Ishikawa (cell line): ENCODE measurements around the gene FRK.

Experiments used
- CEBPB ChIP-seq: IDR thresholded peaks from 2 replicates; pipeline ENCODE4 v1.6.1; 2012
- CREB1 ChIP-seq: IDR thresholded peaks from 2 replicates; pipeline ENCODE4 v1.6.1; 2012; ENCODE audit warnings: low read depth
- EGR1 ChIP-seq: IDR thresholded peaks from 2 replicates; pipeline ENCODE4 v1.6.1; 2012
- EP300 ChIP-seq: IDR thresholded peaks from 2 replicates; pipeline ENCODE4 v1.6.1; 2012; ENCODE audit warnings: borderline replicate concordance
- FOXM1 ChIP-seq: IDR thresholded peaks from 2 replicates; pipeline ENCODE4 v1.6.1; 2012; ENCODE audit warnings: low read depth, borderline replicate concordance
- NFIC ChIP-seq: IDR thresholded peaks from 2 replicates; pipeline ENCODE4 v1.6.1; 2012
- RAD21 ChIP-seq: IDR thresholded peaks from 2 replicates; pipeline ENCODE4 v1.6.1; 2012; ENCODE audit warnings: low read depth
- TAF1 ChIP-seq: IDR thresholded peaks from 2 replicates; pipeline ENCODE4 v1.6.1; 2012; ENCODE audit warnings: low read depth, mild to moderate bottlenecking
- TCF12 ChIP-seq: IDR thresholded peaks from 2 replicates; pipeline ENCODE4 v1.6.1; 2012; ENCODE audit warnings: low read depth
- TEAD4 ChIP-seq: IDR thresholded peaks from 2 replicates; pipeline ENCODE4 v1.6.1; 2012
- YY1 ChIP-seq: IDR thresholded peaks from 2 replicates; pipeline ENCODE4 v1.6.1; 2012; ENCODE audit warnings: low read depth
- ZBTB7A ChIP-seq: IDR thresholded peaks from 2 replicates; pipeline ENCODE4 v1.6.1; 2012; ENCODE audit warnings: low read depth
- TF ChIP-seq, protein P1 (sequence below): IDR thresholded peaks from 2 replicates; pipeline ENCODE4 v1.6.1; 2012
- TF ChIP-seq, protein P2 (sequence below): IDR thresholded peaks from 2 replicates; pipeline ENCODE4 v1.6.1; 2012; ENCODE audit warnings: low read depth, mild to moderate bottlenecking
- TF ChIP-seq, protein P3 (sequence below): IDR thresholded peaks from 2 replicates; pipeline ENCODE4 v1.6.1; 2012

Gene FRK

DNA sequence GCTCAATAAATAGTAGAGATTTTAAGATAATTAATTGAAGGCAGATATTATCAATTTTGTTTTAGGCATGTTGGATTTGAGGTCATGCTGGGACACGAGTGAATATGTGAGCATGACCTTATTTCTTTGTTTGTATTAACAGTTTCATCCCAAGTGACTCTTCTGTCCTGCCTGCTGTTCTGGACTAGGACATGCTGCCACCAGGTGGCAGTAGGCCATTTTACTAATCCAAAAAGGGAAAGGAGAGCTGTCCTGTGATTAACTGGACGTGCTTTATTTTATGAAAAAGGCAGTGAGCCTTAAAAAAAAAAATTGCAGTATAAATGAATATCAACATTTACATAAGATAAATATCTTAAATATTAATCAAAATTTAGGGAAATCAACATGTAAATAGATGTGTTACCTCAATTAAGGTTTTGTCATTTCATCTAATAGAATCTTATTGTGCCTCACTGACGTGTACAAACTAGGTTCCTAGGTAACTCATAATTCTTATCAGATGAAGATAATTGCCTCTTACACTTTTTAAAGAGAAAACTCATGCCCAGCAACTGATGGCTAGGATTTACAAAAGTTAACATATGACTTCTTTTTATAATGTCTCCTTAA is 49.8 kb downstream of the FRK start:
- TF ChIP-seq, protein P1, sequence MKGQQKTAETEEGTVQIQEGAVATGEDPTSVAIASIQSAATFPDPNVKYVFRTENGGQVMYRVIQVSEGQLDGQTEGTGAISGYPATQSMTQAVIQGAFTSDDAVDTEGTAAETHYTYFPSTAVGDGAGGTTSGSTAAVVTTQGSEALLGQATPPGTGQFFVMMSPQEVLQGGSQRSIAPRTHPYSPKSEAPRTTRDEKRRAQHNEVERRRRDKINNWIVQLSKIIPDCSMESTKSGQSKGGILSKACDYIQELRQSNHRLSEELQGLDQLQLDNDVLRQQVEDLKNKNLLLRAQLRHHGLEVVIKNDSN = no peak
- TF ChIP-seq RAD21 = peak; percentile 76

DNA sequence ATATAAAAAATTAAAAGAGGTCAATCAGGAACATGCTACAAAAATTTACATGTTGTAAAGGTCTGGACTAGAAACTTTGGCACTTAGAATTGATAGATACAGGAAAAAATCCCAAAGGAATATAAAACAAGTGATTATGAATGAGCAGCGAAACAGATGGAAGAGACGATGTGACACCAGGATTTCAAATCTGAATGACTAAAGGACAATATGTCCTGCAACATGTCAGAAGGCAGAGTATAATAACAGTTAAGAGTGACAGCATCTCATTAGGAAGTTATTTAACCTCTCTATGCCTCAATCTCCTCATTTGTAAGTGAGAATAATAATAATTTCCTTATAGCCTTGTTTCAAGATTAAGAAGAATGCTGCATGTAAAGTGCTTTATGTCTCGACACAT is 50.3 kb downstream of the FRK start:
- TF ChIP-seq EP300 = no peak

DNA sequence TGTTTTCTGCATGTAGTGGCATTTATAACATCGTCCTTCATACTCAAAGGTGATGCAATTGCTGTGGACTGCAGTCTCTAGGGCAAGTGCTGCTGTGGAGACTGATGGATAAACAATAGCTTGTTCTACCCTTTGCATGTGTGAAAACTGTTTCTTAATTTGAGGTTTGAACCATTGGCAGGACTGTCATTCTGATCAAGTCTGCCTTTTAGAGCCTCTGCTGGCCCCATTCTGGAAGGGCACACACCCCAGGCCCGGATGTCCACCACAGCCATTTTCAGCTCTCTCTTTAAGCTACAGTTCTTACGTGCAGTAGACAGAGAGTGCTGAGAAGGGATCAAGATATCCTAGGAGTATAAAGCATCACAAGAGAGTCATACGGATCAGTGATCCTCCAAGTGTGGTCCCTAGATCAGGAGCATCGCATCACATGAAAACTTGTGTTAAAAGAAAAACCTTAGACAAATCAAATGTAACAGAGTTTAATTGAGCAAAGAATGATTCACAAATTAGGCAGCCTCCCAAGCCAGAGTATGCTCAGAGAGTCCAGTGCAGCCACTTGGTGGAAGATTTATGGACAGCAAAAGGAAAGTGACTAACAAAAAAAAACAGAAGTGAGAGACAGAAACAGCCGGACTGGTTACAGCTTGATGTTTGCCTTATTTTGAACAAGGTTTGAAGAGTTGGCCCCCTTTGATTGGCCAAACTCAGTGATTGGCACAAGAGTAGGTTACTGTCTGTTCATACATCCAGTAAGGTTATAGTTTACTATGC is 52.0 kb downstream of the FRK start:
- TF ChIP-seq TAF1 (no peak), EGR1 (no peak), TEAD4 (no peak), CEBPB (no peak), EP300 (no peak), TCF12 (no peak), CREB1 (no peak), YY1 (no peak), NFIC (no peak), ZBTB7A (no peak), RAD21 (no peak)
- TF ChIP-seq, protein P2, sequence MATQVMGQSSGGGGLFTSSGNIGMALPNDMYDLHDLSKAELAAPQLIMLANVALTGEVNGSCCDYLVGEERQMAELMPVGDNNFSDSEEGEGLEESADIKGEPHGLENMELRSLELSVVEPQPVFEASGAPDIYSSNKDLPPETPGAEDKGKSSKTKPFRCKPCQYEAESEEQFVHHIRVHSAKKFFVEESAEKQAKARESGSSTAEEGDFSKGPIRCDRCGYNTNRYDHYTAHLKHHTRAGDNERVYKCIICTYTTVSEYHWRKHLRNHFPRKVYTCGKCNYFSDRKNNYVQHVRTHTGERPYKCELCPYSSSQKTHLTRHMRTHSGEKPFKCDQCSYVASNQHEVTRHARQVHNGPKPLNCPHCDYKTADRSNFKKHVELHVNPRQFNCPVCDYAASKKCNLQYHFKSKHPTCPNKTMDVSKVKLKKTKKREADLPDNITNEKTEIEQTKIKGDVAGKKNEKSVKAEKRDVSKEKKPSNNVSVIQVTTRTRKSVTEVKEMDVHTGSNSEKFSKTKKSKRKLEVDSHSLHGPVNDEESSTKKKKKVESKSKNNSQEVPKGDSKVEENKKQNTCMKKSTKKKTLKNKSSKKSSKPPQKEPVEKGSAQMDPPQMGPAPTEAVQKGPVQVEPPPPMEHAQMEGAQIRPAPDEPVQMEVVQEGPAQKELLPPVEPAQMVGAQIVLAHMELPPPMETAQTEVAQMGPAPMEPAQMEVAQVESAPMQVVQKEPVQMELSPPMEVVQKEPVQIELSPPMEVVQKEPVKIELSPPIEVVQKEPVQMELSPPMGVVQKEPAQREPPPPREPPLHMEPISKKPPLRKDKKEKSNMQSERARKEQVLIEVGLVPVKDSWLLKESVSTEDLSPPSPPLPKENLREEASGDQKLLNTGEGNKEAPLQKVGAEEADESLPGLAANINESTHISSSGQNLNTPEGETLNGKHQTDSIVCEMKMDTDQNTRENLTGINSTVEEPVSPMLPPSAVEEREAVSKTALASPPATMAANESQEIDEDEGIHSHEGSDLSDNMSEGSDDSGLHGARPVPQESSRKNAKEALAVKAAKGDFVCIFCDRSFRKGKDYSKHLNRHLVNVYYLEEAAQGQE = no peak
- TF ChIP-seq, protein P3, sequence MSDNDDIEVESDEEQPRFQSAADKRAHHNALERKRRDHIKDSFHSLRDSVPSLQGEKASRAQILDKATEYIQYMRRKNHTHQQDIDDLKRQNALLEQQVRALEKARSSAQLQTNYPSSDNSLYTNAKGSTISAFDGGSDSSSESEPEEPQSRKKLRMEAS = no peak

DNA sequence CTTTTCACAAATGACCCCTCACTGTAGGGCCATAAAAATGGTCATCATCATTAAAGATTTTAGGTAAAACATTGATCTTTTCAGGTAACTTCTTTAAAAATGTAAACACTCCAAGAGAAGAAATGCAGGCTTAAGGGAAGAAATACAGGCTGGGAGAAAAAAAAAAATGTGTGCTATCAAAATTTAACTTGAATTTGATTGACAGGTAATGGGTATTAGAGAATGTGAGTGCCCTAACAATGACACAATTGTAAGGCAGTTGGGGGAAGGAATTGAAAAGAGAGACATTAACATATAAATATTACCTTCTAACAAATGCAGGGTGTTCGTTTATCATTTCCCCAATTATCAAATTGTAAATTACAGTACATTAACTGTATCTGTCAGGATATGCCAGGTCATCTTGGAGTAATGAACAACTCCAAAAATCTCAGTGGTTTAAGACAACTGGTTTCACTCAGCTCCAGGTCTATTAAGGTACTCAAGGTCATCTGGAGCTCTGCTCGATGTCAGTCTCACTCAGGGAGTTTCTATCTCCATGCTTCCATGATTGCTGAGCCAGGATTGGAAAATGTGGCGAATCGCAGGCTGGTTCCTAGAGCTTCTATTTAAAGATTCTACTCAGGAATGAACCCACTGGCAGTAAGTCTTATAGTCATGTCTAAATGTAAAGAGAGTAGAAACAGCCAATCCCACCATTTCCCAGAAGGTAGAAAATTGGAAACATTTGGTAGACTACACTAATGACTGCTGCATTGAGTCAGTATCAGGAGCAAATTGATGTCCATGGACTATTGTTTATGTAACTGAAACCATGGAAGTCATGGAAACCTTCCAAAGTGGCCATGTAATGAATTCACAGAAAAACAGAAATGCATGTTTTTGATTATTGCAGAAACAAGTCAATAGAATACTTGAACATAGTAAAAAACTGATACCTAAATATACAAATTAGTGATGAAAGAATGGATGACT is 55.6 kb downstream of the FRK start:
- TF ChIP-seq RAD21 (no peak), CEBPB (no peak), EGR1 (no peak), TEAD4 (no peak), CREB1 (no peak)
- TF ChIP-seq, protein P3 = no peak

DNA sequence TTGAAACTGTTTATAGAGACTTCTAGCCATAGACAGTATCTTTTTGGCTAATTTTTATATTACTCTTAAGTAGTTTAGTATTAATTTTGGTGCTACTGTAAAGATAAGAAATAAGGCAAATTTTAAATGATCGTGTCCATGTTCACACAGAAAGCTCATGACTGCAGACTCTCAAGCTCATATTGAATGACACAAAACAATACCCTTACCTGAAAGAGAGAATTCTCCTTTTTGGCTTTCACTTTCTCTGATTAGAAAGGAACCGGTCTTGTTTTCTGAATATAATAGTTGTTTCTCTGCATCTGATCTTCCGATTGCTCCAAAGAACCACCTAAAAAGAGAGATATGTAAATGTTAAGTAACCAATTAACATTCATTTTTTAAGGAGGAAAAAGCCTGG is 57.0 kb downstream of the FRK start:
- TF ChIP-seq EP300 (no peak), TCF12 (no peak), FOXM1 (no peak), CEBPB (no peak), TAF1 (no peak), YY1 (no peak), NFIC (no peak), RAD21 (no peak), TEAD4 (no peak), ZBTB7A (no peak), EGR1 (no peak)
- TF ChIP-seq, protein P3 = no peak
- TF ChIP-seq, protein P1 = no peak
- TF ChIP-seq, protein P2 = no peak

DNA sequence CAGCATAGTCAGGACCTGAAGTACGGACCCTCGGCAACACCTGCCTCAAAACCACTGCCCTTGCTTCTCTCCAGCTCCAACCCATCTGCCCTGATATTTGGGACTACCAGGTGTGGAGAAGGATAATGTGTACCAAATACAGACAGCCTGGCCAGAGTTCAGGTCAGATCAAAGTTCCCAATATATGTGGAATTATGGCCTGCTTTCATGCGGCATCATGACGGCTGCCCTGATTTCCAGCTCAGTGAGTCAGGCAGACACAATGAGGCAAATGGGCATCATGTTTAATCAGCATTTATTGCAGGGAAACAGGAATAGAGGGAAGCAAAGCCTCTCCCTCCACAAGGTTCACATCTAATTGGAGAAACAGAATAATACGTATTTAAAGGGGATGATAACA is 57.9 kb downstream of the FRK start:
- TF ChIP-seq, protein P1 = no peak
- TF ChIP-seq CEBPB = no peak
- TF ChIP-seq CREB1 = no peak
- TF ChIP-seq YY1 = no peak
